Stimulated activated CD4-positive, alpha-beta T cell treated with anti-CD3 and anti-CD28 coated beads, Interleukin-2, amount 100 ng/mL, for 24 hours (primary cell): ENCODE measurements around the gene SMOC1.
"Not testable (repeated sequence)": the region's sequence is repeated elsewhere in the genome, so short reads cannot be mapped to it uniquely, and the experiment has no call there.

Experiments
- DNase-seq, 2 donors: peaks; one replicate each; pipeline ENCODE4 v3.0.0-alpha.2; 2020

Gene SMOC1

DNA sequence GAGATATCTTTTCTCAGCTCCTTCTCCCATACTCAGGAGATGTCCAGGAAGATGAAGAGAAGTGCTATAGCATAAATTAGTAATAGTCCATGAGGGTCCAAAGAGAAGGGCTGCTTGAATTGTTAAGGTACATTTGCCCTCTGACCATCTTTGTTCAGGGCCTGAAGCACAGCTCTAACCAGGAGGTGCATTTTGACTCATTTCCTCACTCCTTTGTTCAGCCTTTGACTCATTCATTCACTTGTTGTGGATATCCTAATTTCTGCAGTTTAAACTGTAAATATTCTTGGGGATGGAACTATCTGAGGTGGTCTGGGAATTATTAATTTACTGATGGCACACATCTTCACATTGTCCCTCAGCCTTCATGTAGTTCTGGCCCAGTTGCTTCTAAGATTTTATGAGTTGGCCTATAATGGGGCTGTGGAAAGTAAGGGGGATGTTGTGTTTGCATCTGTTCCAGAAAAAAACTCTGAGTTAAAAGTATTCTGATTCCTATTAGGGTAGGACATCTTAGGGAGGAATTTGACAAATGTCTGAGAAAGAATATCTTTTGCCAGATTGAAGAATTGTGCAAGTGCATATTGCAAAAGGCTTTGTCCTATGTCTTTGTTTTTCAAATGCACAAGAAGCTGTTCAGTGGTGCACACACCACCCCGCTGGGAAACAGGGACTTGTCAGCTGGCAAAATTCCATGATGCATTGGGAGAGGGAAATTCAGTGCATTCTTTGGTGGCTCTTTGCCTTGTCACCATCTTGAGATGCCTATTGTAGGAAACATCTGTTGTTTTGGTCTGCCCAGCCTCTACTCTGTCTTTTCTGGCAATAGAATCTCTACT, 22.1 kb downstream of the SMOC1 start:
- no peak for DNase-seq

DNA sequence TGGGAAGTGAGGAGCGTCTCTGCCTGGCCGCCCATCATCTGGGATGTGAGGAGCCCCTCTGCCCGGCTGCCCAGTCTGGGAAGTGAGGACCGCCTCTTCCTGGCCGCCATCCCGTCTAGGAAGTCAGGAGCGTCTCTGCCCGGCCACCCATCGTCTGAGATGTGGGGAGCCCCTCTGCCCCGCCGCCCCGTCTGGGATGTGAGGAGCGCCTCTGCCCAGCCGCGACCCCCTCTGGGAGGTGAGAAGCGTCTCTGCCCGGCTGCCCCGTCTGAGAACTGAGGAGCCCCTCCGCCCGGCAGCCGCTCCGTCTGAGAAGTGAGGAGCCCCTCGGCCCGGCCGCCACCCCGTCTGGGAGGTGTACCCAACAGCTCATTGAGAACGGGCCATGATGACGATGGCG, 23.8 kb downstream of the SMOC1 start:
- not testable (repeated sequence) for DNase-seq

DNA sequence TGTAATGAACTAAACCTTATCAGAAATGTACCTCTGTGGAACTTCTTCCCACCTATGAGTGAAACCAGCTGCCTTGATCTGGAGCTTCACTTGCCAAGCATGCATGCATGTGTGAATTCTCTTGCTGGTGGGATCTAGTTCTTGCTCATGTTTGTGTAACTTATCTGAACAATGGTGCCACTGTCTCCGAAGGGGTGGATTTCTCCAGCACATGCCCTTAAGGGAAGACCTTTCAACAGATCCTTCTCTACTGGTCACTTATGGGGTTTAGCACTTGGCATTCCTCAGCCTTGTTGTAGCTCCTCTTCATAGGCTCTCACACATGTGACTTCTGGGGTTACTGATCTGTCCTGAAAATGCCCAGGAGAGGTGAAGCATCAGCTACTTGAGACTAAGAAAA, 25.0 kb downstream of the SMOC1 start:
- DNase-seq: no peak

DNA sequence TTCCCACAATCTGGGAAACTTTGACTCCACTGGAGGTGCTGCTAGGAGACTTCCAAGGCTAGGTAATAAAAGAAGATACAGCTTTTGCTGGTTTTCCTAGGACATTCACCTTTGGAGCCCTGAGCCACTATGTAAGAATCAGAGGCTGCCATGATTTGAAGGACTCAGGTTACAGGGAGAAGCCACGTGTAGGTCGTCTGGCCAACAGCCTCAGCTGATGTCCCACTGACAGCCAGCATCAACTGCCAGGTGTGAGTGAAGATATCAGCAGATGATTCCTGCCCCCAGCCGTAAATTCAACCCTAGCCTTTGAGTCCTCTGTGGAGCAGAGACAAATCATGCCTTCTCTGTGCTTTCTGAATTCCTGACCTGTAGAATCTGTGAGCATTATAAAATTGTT, 27.0 kb downstream of the SMOC1 start:
- DNase-seq: no peak

DNA sequence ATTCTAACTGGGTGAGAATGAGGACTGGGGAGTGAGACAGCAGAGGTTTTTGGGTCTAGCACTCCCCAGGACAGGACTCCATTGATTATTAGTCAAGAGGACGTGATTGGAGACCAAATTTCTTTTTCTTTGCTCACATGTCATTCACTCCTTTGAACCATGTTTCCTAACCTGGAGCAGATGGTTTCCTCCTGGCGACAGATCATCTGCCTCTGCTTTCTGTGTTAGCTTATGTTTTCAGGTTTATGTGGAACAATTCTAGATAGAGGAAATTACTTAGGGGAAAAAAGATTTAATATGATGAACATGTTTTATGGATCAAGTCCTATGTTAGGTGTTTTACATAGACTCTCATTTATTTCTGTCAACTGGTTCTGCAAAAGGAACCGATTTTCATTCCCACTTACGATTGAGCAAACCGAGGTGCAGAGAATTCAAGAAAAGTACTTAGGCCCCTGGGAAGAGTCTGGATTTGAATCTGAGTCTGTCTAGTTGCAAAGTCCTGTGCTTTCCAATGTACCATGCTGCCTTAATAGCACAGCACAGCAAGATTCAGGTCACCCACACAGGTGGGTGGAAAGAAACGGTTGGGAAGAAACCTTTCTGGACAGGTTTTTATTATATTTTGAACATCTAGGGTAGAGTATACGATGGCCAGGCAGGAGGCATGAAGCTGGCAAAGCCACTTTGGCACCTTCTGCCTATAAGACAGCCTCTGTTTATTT, 30.8 kb downstream of the SMOC1 start:
- no peak for DNase-seq

DNA sequence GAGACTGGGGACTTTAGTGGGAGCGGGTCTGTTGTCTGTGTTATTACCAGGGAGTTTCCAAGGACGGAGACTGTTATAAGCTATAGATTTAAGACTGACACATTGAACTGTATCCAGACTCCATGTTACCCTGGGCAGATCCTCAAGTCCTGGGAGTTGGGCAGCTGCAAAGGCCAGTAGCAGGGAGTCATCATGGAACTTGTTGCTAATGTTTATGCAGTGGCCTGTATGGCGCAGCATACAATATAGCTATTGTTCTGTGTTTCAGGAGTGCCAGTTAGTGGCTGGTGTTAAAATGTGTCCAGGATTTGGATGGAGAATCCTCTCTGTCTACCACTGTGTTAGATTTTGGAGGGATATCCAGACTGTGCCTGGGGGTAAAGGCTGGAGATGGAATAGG, 31.7 kb downstream of the SMOC1 start:
- no peak for DNase-seq

DNA sequence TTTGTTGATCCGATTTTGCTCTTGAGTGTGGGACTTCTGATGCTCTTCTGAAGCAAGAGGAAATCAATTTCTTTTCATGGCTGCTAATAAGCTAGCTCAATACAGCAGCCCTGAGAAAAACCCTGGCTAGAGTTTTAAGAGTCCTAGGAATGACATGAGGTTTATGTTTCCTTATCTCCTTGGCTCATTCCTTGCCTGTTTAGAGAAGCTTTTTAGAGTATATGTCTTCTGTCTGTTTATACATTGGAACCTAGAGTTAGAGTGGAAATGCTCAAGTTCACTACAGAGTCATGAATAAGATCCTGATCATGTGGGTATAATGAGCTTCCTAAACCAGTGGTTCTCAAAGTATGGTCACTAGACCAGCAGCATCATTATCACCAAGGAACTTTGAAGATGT, 34.5 kb downstream of the SMOC1 start:
- no peak for DNase-seq

DNA sequence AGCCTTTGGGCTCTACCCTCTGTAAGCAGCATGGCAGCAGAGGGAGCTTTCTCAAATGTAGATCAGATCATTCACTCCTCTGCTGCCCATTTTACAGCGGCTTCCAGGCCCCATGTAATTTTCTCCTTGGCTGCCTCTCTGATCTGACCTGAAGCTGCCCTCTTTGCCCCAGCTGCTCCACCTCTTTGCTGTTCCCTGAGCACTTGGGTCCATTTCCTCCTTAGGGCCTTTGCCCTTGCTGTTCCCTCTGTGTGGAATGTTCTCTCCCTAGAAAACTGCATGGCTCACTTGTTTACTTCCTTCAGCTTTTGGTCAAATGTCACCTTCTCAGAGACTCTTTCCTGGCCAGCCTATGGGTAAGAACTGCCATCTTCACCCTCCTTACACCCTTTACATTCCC, 37.2 kb downstream of the SMOC1 start:
- no peak for DNase-seq

DNA sequence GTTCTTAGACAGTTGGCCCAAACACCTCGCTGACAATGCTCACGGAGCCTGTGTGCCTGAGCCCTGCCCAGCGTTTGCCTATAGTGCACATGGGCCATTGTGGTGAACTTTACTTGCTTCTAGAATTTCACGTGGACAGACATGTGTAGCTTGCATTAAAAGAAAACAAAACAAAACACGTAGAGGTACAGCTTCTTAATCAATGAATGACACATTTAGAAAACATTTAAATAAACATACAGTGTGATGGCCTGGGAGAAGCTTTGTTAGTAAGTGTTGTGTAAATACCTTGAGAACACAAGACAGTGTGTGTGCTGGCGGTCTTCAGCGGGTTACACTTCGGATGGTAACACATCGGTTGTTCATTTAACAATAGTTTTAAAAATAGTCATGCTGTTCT, 38.1 kb downstream of the SMOC1 start:
- no peak for DNase-seq

DNA sequence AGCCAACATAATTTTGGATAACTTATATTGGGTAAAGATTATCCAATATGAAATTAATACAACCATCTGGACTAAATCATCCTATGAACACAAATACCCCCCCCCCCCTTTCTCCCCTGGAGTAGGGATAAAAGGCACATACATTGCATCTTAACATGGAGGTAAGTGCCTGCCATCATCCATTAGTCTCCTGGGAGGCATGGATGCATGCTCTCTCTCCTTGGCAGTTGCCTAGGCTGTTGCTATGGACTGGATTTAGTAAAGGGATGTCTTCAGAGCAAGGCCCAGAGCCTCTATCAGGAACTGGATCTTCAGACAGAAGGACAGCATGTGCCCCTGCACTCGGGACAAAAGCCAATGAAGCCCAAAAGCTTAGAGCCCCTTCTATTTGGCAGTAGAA, 40.6 kb downstream of the SMOC1 start:
- DNase-seq: no peak

DNA sequence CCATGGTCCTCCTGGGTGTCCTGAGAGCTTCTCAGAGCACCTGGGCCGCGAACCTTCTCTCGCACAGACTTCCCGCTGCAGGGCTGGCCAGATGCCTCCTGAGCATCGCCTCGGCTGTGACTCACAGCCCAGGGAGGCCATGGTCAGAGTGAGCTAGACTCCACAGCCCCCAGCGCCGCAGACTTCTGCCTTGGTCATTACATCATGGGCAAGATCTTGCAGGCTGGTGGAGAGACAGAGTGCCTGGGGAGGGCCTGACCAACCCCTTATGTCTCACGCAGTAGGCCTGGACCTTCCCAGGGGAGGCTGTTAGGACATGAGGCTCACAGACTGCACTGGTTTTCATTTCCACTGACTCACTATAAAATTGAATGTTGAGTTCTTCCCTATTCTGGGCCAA, 41.8 kb downstream of the SMOC1 start:
- DNase-seq: no peak

DNA sequence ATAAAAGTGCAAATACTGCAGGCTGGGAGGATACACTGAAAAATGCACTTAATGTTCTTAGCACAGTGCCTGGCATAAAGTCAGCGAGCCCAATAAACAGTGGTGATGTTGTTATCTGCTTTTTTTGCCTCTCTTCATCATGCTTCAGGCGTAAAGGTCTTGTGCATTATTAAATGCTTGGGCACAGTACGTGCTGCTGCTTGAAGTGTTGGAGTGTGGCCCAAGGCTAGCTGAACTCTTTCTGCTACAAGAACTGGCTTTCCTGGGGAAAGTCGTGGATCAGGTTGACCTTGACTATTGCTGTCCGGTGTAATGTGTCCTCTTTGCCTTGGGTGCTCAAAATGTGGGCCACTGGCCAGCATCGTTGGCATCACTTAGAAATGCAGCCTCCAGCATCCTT, 43.0 kb downstream of the SMOC1 start:
- DNase-seq: no peak

DNA sequence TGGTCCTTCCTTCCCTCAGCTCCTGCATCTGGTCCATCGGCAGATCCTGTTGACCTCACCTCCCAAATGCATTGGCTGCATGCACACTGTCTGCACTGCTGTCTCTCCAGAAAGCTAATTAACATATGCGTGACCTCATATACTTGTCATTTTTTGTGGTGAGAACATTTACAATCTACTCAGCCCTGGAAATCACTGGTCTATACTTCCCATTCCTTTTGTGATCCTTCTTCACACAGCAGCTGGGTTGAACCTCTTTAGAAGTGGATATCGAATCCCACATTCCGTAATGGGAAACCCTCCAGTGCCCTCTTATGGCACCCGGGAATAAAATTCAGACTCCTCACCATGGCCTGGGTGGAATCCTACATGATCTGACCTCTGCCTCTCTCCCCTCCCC, 45.0 kb downstream of the SMOC1 start:
- DNase-seq: no peak

DNA sequence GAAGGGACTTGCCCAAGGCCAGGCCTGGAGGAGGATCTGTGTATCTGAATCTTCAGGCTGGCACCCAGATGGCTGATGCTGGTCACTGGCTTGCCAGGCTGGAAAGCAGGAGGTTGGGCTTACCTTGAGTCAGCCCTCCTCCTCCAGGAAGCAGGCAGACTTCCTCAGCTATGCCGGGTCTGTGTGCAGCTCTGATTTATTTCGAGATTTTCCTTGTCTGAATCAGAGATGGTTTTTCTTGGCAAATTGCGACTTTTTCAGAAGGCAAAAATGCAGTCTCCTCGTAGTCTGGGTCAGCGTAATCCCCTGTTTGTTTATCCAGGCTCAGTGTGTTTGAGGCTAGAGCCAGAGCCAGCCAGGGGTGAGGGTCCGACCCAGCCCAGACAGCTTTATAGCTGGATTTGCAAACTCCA, 48.9 kb downstream of the SMOC1 start:
- DNase-seq: no peak

DNA sequence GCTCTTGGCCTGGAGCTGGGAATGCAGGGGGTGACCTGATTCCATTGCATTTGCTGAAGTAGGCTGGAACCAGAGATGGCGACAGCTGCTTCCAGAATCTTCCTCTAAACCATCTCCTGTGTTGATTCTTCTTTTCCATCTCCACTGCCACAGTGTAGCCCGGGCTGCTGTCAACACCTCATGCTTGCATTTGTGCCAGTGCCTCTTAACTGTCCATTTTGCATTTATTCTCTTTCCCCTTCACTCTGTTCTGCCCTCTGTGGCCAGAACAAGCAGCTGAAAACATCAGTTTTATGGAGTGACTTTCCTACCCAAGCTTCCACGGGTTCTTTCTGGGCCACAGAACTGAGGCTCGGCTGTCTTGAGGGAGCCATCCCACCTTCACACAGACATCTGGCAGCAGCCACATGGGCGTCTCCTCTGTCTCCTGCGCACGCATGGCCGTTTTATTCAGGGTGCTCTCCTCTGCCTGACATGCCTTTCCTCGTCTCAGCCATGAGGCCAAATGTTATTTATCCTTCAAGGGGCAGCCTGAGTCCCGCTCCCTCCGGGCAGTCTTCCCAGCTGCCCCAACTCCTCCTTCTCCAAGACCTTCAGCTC, 51.7 kb downstream of the SMOC1 start:
- no peak for DNase-seq

DNA sequence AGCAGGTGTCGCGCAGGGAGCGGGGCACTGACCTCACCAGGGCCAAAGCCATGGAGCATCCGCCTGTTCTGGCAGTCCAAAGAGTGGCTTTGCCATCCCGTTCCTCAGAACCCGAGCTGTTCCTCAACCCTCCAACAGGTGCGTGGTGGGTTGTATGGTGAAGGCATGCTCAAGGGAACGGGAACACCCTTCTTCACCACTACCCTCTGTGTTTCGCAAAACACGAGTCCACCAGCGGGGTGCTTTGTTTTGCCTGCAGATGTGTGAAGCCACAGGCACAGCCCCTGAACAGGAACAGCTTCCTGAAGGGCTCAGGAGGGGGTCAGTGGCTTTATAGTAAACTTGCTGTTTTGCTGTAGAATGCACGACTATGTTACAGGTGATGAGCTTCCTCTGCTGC, 52.7 kb downstream of the SMOC1 start:
- DNase-seq: no peak

DNA sequence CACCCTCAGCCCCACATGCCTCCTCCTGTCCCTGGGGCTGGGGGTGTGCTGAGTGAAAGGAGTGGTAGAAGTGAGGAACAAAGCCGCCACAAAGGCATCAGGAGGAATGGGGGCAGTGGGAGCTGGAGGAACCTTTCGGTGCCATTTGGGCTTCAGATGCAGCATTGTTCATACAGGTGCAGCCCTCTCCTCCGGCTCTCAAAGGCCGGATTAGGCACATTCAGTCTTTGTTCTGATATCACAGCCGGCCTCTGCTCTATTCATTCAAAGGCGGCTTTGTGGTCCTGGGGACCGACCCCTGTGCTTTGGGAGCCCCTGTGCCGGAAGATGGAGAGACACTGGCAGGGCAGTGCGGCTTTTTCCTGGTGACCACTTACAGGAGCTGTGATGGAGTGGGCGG, 53.2 kb downstream of the SMOC1 start:
- DNase-seq: no peak

DNA sequence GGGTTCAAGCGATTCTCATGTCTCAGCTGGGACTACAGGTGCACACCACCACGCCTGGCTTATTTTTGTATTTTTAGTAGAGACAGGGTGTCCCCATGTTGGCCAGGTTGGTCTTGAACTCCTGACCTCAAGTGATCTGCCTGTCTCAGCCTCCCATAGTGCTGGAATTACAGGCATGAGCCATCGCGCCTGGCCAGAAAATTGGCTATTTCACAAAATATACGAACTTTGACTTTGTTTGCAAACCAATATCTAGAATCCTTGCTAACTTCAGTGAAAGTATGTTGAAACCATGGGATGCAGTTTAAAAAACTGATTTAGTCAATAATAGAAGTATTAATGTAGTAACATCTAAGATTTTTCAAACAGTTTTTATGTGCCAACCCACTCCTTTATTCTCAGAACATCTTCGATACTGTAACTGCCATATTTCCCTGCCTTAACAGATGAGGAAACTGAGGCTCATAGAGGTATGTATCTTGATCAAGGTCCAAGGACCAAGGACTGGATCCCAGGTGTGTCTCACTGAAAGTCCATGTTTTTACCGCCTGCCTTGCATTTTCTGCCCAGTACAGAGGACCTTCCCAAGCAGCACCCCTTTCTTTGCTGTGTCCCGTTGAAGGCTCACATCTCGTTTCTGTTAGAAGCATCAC, 54.5 kb downstream of the SMOC1 start:
- no peak for DNase-seq

DNA sequence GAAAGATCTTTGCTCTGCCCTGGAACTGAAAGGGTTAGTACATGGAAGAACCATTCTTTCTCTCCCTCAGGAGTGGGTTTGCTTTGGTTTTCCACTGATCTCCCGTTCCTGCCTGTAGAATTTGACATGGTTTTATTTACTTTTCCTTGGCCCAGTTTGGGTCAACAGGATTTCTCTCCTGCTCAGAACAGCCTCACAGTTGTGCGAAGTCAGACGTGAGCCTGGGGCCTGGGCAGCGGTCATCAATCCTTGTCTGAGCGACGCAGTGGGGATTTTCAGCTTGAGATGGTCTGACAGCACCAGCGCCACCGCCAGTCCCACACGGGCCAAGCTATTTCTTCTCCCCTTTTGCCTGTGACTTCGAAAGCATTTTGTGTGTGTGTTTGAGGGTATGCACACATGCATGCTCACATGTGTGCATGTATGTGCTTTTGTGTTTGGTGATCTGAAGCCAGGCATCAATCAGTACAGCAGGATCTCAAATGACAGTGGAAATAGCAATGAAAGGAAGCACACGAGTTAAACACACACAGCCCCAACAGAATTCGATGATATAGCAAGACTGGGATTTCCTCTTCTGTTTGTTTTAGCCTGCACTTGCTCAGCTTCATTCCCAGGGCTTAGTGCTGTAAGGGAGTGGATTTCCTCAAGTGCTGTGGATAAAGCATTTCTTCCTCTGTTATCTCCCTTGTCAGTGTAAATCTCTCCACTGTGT, 58.3 kb downstream of the SMOC1 start:
- no peak for DNase-seq

DNA sequence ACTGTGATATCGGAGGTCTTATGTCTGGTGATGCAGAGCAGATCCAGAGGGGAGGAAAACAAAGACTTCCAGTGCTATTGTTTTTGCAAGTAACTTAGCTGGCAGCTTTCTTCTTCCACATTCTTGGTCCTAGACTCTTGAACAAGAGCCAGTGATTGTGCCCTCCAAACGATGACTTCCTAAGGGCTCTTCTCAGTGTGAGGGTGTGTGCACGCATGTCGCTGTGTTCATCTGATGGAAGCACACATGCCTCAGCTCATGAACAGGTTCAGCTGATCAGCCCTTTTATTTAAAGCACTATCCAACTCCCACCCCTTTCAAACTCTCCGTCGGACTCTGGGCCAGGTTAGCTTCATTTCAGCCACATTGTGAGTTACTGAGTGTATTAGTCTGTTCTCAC, 59.5 kb downstream of the SMOC1 start:
- DNase-seq: no peak

DNA sequence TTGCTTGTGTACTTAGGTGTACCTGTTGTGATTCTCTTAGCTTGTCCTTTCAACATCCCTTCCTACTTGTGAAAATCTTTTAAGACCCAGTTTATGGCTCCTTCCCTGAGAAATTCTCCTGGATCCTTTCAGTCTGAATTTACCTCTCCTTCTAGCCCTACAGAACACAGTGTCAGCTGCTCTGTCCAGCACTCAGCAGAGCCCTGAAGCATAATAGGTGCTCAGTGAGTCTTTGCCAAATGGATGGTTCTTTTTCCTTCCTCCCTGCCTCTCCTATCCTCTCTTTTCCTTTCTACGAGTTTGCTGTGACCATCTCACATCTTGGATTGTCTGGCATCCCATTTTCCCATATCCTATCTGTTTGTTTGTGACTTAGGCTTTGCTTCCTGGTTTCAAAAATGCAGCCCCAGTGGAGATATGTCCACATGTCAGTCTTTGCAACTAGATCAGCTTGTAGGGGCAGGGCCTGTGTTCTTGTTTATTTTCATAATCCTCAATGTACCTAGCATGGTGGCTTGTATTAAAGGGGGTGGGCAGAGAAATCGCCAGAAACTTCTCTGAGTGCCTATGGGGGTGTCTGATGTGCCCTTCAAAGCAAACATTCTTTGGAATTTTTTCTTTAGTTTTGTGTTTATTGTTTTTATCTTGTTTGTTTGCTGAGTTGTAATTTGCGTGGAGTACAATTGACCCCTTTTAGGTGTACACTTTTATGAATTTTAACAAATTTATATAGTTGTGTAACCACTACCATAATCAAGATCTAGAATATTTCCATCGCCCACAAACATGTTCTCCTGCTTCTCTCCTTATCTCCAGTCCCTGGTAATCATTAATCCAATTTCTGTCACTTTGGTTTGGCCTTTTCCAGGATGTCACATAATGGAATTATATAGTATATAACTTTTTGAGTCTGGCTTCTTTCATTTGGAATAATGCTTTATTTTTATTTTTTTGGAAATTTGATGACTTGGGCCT, 62.8 kb downstream of the SMOC1 start:
- DNase-seq: no peak
